Measurements from ENCODE around the gene TMEM131.
"Not testable (repeated sequence)": the region's sequence is repeated elsewhere in the genome, so short reads cannot be mapped to it uniquely, and the experiment has no call there.

Gene TMEM131

DNA sequence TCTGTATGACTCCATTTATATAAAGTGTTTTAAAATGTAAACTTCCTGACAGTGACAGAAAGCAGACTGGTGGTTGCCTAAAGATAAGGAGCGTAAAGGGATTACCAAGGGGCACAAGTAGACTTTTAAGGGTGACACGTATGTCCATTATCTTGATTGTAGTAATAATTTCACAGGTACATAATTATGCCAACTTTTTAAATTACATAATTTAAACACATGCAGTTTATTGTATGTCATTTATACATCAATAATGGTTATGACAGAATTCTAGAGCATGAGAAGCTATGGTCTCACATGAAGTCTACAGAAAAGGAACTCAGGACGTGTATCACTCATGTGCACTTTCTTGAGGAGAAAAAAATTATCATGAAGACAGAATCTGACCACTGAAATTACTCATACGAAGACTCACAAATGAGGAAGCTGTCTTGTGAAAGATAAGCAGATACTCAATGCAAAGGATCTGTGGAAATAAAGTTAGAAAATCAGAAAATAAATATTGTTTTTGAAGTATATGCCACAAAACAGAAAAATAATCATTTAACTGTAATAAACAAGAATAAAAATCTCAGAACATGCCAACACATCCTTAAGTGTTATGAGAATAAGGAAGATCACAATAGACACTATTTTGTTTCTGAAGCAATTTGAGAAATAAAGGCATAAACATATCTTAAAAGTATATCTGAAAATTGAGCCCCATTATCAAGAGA is 84.4 kb downstream of the TMEM131 start:
- DNase-seq (ENCODE audit: low read depth), result no peak

DNA sequence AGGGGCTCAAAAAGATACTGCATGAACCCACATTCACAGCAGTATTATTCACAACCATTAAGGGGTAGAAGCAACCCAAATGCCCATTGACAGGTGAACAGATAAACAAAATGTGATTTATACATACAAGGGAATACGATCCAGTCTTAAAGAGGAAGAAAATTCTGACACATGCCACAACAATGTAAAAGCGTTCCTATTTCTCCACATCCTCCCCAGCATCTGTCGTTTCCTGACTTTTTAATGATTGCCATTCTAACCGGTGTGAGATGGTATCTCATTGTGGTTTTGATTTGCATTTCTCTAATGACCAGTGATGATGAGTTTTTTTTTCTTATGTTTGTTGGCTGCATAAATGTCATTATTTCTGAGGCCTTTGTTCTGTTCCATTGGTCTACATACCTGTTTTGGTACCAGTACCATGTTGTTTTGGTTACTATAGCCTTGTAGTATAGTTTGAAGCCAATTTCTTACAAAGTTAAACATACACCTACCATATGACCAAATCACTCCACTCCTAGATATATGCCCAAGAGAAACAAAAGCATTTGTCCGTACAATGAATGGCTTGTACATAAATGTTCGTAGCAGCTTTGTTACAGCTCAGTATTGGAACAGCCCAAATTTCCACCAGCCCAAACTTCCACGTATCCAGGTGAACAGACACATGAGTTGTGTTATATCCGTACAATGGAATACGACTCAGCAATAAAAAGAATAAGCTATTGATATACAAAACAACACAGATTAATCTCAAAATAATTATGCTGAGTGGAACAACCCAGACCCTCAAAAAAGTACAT is 85.1 kb downstream of the TMEM131 start:
- no peak for DNase-seq (ENCODE audit: low read depth)

DNA sequence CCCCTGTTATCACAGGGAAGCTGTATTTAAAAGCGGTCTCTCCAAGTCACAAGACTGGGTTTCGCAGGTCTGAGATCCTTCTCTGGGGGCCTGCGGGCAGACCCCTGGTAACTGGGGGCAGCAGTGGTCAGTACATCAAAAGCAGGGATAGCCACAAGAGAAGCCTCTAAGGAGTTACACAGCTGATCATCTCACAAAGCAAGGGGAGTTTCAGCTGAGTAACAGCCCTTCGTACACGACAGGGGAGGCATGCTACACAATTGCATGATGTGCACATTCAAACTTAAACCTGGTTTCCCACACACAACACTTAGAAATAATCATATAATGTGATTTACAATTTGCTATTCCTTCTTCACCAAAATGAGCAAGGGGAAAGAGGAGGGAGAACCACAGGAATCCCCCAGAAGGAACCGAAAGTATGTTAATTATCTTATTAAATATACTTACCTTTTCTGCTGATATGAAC is 87.5 kb downstream of the TMEM131 start:
- no peak for DNase-seq (ENCODE audit: low read depth)

DNA sequence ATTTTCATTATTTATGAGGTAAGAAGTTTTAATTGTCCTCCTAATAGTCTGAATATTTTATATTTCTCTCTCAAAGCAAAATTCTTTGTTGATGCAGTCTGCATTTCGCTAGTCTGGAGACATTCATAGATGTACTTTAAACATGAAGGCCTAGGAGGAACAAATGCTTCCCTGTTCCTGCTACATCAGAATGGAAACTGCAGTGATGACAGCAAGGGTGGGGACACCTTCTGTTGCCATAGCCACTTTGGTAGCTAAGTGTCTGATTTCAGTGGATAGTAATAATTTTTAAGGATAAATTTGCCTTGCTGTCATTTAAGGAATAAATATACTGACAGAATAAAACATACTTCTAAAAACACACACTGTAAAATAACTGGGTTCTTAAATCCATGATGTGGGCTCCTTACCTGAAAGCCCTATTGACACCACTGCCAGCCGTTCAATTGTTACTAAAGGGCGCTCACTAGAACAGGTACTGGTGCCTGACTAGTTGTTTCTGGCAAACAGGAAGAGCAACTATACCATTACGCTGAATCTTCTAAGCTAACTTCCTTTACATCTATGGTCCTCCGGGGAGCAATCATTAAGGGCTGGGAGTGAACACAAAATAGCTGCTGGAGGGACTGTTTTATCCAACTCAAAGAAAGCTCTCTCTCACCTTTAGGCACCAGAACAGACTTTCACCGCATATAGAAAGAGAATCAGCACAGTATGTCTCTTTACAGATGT is 88.2 kb downstream of the TMEM131 start:
- DNase-seq (ENCODE audit: low read depth), result no peak

DNA sequence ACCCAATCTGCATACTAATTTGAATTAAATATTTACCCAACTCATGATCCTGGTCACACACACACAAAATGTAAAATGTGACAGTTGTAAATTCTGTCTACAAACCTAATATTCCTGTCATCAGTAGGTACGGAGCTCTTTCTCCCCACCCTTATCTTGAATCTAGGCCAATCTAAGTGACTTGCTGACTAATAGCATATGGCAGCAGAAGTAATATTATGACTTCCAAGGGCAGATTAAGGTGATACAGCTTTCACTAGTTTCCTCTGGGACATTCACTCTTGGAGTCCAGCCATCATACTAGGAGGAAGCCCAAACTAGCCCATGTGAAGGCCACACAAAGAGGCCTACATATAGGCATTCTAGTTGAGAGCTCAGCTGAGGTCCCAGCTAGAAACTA is 89.4 kb downstream of the TMEM131 start:
- DNase-seq (ENCODE audit: low read depth), result no peak

DNA sequence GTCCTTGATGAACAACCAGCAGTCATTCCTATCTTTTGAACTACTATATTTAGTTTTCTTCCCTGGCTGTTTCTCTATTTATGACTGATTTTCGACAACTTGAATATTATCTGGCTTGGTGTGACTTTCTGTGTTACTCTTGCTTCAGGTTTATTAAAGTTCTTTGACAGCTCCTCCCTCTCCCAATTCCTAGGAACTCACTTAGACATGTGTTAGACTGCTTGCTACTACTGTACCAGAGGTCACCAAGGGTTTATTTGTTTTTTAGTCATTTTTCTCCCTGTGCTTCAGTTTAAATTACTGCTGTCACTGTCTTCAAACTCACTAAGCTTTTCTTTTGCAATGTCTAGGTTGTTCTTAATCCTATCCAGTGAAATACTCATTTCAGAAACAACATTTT is 90.5 kb downstream of the TMEM131 start:
- DNase-seq (ENCODE audit: low read depth), result no peak

DNA sequence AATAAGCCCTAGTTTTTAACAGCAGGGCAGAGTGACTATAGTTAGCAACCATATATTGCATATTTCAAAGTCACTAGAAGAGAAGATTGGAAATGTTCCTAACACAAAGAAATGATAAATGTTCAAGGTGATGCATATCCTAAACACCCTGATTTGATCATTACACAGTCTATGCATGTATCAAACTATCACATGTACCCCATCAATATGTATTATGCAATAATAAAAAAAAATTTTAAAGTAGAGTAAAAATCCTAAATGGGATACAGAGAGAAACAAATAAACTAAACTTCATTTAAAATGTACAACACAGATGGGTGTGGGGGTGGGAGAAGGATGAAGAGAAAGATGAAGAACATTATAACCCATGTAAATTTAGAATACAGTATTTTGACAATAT is 93.9 kb downstream of the TMEM131 start:
- no peak for DNase-seq (ENCODE audit: low read depth)

DNA sequence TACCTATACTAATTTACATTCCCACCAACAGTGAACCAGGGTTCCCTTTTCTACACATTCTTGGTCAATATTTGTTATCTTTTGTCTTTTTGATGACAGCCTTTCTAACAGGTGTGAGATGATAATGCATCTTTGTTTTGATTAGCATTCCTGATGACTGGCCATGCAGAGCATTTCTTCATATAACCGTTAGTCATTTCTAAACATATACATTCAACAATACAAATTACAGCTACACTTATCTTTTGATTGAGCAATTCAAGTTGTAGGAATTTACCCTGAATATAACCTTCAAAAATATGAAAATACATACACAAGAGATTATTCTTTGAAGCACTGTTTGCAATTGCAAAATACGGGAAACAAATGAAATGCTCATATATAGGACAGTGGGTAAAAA is 94.9 kb downstream of the TMEM131 start:
- DNase-seq (ENCODE audit: low read depth), result no peak

DNA sequence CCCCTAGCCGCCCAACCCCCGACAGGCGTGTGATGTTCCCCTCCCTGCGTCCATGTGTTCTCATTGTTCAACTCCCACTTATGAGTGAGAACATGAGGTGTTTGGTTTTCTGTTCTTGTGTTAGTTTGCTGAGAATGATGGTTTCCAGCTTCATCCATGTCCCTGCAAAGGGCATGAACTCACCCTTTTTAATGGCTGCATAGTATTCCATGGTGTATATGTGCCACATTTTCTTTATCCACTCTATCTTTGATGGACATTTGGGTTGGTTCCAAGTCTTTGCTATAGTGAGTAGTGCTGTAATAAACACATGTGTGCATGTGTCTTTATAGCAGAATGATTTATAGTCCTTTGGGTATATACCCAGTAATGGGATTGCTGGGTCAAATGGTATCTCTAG is 102.7 kb downstream of the TMEM131 start:
- DNase-seq (ENCODE audit: low read depth), result not testable (repeated sequence)

DNA sequence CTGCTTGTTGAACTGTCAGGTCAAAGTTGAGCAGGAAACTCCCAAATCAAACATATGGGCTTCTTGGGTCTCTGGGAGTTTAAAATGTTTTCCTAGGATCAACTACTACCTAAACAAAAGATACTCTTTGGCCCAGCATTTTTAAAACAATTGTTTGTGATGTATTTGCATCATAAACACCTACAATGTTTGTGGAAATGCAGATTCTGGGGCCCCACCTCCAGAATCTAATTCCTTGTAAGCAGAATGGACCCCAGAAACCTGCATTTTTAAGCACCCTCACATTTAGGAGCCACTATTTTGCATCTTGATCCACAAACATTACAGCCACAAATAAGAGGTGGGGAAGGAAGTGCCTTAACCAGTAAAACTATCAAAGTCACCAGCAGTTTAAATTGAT is 104.1 kb downstream of the TMEM131 start:
- no peak for DNase-seq (ENCODE audit: low read depth)

DNA sequence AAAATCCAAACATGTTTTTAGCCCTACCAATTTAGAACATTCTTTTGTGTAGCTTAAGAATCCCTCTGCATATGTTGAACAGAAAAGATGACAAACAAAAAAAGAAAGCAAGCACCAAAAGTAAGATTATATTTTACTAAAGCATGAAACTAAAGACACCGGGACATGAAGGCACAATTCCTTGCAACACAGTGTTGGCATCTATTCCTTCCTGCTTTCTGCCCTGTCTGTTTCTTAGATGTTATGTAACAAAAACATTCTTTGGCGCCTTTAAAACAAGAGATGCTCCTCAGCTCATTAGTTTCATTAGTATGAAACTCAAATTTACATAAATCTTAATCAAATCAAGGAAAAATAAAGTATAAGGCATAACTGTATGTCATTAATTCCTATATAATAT is 106.6 kb downstream of the TMEM131 start:
- DNase-seq (ENCODE audit: low read depth), result no peak

DNA sequence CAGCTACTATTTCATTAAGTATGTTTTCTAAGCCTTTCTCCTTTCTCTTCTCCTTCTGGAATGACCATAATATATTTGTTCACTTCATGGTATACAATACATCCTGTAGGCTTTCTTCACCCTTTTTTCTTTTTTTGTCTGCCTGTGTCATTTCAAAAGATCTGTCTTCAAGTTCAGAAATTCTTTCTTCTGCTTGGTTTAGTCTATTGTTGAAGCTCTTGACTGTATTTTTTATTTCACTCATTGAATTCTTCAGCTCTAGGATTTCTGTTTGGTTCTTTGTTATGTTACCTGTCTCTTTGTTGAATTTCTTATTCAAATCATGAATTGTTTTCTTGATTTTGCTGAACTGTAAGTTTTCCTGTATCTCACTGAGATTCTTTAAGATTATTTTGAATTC is 109.9 kb downstream of the TMEM131 start:
- no peak for DNase-seq (ENCODE audit: low read depth)

DNA sequence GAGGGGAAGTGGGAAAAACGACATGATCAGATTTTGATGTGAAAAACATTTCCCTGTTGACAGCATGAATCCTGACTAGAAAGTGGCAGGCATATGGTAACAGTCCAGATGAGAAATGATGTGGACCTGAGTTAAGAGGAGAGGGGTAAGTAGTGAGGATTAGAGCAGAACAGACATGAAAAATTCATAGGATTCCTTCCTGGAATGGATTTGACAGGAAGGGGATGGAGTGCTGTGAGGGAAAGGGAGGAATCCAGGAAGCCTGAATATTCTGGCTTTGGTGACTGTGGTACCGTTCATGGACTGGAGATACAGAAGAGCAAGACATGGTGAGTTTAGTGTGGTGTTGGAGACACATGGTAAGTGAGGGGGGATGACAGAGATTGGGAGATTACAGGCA is 115.4 kb downstream of the TMEM131 start:
- no peak for DNase-seq (ENCODE audit: low read depth)

DNA sequence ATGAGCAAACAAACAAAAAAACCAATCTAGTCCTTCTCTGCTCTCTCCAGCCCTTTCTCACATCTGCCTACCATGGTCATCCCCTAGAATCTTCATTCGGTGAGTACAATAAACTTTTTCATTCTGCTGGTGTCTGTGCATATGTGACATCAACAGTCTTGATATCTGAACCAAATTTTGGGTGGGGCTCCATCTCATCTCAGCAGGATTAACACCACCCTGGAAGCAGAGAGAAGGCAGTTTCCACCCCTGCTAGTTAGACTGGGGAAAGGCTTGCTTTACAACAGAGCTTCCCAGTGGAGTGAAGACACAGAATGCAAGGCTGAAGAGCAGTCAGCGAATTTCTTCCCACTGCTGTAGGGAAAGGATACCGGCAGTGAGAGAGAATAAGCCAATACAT is 116.9 kb downstream of the TMEM131 start:
- DNase-seq (ENCODE audit: low read depth), result no peak

DNA sequence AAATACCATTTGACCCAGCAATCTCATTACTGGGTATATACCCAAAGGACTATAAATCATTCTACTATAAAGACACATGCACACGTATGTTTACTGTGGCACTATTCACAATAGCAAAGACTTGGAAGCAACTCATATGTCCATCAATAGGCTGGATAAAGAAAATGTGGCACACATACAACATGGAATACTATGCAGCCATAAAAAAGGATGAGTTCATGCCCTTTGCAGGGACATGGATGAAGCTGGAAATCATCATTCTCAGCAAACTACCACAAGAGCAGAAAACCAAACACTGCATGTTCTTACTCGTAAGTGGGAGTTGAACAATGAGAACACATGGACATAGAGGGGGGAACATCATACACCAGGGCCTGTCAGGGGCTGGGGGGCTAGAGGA is 117.4 kb downstream of the TMEM131 start:
- not testable (repeated sequence) for DNase-seq (ENCODE audit: low read depth)

DNA sequence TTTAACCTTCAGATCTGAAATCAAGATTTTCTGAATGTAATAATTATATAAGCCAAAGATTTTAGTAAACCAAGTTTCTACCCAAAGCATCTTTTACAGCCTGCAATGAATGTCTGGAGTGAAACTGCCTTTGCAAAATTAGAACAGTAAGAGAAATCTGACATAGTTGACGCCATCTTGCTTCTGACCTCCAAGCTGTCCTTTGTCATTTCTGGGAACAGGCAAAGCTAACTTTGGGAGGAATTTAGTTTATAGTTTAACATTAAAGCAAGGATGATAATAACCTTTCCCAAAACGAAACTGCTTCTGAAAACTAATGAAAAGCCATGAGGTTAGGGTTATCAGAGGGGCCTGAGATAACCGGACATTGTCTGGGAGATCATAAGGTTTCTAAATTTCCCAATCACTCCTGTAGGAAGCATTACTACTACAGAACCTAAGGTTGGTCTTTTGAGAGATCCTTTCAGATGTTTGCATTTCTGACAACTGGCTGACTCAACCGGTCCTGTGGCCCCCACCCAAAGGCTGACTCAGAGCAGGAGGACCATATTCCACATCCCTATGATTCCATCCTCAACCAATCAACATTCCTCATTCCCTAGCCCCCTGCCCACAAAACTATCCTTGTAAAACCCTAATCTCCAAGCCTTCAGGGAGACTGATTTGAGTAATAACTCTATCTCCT is 124.5 kb downstream of the TMEM131 start:
- DNase-seq (ENCODE audit: low read depth), result no peak

DNA sequence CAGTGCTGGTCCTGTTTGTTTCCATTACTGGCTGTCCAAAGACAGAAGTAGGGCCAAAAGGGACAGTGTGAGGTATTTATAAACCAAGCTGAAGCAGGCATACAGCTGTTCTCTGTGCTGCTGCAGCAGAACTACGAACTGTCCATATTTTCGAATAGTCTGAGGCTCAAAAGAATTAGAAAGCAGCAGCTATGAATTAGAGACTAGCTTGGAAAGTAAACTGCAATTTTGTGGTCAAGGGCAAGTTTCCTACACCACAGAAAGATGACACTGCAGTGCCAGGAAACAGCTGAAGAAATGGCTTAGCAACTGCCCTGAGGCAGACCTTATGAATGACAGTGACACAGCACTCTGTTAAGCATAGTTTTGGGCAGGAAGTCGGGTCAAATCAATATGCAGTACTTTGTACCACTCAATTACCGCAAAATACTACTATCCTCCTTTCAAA is 125.3 kb downstream of the TMEM131 start:
- DNase-seq (ENCODE audit: low read depth), result no peak

DNA sequence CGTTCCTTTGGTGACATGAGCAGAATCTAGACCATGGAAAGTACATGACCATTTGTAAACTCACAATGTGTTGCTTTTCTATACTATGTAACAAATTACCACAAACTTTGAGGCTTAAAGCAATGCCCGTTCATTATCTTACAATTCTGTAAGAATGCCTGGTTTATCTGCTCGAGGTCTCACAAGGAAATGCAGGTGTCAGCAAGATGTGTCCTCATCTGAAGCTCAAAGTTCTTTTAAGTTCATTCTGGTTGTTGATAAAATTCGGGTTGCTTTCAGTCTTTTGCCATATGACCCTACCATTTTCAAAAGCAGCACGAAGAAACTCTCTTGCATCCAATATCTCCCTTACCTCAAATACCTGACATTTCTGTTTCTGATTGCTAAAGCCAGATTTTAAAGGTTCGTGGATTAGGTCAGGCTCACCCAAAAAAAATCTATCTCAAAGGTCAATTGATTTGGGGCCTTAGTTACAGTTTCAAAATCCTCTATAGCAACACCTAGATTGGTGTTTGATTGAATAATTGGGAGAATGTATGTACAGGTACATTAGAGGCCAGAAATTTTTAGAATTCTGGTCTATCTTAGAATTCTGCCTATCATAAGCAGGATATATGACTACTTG is 125.9 kb downstream of the TMEM131 start:
- no peak for DNase-seq (ENCODE audit: low read depth)

DNA sequence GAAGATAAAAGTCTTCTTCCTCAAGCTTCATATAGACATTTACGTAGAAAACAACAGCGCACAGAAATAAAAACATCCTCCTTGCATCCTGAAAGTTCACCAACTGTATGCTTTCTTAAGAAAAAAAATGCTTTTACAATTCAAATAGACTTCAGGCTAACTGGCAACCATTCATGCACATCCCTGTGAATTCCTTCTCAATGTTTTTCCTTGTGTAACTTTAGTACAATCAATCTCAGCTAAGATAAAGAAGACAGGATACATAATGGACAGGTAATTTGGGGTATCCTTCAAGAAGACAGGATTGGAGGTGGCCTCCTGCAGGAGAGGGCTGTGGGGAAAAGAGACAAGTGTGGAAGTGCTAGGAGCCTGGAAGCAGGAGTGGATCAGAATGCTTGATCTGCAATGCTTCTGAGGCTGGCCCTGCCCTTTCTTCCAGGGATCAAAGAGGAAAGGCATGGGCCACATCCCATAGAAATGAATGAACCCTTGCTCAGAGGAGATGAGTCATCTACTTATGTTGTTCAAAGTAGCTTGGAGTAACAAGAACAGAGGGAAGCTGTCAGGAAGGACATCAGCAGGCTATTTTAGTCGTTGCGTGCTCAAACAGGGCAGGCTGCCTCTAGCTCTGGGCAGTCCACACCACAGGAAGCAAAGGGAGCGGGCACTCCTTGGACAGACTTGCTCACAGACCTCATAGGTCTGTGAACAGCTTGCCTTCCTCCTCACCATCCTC is 126.6 kb downstream of the TMEM131 start:
- DNase-seq (ENCODE audit: low read depth), result no peak

DNA sequence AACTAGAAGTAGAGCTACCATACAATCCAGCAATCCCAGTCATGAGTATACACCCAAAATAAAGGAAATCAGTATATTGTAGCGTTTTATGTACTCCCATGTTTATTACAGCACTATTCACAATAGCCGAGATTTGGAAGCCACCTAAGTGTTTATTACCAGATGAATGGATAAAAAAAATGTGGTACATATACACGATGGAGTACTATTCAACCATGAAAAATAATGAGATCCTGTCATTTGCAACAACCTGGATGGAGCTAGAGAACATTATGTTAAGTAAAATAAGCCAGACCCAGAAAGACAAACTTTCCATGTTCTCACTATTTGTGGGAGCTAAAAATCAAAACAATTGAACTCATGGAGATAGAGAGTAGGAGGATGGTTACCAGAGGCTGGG is 131.9 kb downstream of the TMEM131 start:
- no peak for DNase-seq (ENCODE audit: low read depth)

DNA sequence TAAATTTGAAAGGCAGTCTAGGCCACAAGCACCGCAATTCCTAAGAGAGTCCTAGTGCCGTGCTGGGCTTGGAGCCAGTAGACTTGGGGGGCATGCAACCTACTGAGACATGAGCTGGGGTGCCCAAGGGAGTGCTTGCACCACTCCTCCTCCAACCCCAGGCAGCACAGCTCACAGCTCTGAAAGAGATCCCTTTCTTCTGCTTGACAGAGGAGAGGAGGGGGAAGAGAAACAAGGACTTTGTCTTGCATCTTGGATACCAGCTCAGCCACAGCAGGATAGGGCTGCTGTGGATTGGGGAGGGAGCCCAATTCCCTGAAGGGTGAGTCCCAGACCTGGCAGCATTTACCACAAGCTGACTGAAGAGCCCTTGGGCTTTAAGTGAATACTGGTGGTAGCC is 134.6 kb downstream of the TMEM131 start:
- no peak for DNase-seq (ENCODE audit: low read depth)

Data from T follicular helper cell (primary cell).